HFF-Myc (cell line): ENCODE measurements around the gene LCLAT1.

Experiments used
- DNase-seq: peaks from one replicate; pipeline ENCODE4 v3.0.0-alpha.2; 2011; ENCODE audit warnings: low read depth; ENCODE audit errors: extremely low read depth
- H3K4me3 ChIP-seq: replicated peaks from 2 replicates; pipeline ENCODE4 v1.5.1; 2011; ENCODE audit warnings: low read depth, mild to moderate bottlenecking, control low read depth, low read length
- TF ChIP-seq, protein P1 (sequence below): IDR thresholded peaks from 2 replicates; pipeline ENCODE4 v1.5.1; 2012; ENCODE audit warnings: mild to moderate bottlenecking, low read depth, low read length, control low read depth; ENCODE audit errors: missing control alignments

The LCLAT1 gene

DNA sequence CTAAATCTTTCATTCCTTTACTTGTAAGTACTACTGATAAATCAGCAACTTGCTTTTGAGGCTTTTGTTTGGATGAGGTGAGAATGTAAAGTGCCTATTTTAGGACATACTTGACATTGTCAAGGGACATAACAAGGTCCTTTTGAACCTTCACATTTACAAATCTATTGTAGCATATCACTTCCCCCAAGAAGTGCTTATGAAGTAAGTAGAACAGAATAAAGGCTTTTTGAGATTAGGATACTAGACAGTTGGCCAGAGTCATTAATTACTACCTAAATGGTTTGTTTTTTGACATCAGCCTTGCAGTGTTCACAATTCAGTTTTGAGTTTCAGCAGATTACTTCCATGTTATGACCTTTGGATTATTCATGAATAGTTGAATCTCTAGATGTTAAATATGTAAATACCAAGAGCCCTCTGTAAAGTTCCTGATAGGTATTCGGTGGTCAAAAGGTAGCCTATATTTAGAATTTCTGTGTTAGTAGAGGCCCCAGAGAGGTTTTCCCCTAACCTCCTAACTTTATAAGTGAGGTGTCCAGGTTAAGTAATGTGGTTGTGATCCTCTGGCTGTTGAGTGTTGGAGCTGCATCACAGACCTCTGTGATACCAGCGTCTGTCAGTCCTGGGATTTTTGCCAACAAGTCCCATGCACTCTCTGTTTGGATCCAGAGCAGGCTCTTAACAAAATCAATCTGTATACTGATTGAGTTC, 67.2 kb downstream of the LCLAT1 start:
- DNase-seq = peak; percentile 47
- no peak overlapping the region for H3K4me3 ChIP-seq
- TF ChIP-seq, protein P1, sequence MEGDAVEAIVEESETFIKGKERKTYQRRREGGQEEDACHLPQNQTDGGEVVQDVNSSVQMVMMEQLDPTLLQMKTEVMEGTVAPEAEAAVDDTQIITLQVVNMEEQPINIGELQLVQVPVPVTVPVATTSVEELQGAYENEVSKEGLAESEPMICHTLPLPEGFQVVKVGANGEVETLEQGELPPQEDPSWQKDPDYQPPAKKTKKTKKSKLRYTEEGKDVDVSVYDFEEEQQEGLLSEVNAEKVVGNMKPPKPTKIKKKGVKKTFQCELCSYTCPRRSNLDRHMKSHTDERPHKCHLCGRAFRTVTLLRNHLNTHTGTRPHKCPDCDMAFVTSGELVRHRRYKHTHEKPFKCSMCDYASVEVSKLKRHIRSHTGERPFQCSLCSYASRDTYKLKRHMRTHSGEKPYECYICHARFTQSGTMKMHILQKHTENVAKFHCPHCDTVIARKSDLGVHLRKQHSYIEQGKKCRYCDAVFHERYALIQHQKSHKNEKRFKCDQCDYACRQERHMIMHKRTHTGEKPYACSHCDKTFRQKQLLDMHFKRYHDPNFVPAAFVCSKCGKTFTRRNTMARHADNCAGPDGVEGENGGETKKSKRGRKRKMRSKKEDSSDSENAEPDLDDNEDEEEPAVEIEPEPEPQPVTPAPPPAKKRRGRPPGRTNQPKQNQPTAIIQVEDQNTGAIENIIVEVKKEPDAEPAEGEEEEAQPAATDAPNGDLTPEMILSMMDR = no peak

- DNase-seq = no peak
- TF ChIP-seq, protein P1 = no peak
- no peak overlapping the region for H3K4me3 ChIP-seq
Measured at GRCh38 chr2:30514848-30515435, 67.9 kb downstream of the LCLAT1 start.

DNA sequence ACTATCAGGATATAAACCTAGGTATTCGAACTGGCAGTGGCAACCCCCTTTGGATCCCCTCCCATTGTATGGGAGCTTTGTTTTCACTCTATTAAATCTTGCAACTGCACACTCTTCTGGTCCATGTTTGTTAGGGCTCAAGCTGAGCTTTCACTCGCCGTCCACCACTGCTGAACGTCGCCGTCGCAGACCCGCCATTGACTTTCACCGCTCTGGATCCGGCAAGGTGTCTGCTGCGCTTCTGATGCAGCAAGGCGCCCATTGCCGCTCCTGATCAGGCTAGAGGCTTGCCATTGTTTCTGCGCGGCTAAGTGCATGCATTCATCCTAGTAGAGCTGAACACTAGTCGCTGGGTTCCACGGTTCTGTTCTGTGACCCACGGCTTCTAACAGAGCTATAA, 69.1 kb downstream of the LCLAT1 start:
- DNase-seq = no peak
- TF ChIP-seq, protein P1 = no peak
- no peak overlapping the region for H3K4me3 ChIP-seq

DNA sequence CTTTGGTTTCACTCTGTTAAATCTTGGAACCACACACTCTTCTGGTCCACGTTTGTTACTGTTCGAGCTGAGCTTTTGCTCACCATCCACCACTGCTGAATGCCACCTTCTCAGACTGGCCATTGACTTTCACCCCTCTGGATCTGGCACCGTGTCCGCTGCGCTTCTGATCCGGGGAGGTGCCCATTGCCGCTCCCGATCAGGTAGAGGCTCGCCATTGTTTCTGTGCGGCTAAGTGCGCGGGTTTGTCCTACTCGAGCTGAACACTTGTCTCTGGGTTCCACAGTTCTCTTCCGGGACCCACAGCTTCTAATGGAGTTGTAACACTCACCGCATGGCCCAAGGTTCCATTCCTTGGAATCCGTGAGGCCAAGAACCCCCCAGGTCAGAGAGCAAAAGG, 72.8 kb downstream of the LCLAT1 start:
- DNase-seq = no peak
- TF ChIP-seq, protein P1 = no peak

DNA sequence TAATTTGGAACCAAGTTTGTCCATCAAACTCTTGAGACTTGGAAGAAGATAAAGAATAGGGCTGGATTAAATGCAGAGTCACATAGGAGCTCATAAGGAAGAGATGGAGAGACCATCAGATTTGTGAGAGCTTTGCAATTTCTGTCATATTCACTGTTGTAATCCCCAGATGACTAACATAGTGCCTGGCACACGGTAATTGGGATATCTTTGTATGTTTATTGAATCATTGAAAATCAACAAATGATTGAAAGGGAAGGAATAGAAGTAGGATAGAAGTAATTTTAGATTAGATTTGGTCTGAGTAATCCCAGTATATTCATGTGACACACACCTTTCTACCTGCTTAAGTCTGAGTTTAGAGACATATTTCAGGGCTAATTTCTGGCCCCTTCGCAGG, 75.4 kb downstream of the LCLAT1 start:
- no peak overlapping the region for H3K4me3 ChIP-seq
- TF ChIP-seq, protein P1 = no peak
- DNase-seq = no peak

More for the DNA sequence above, 72.8 kb downstream of the LCLAT1 start:
- H3K4me3 ChIP-seq = no peak overlapping the region

GRCh38 chr2:30527411-30527810, 80.4 kb downstream of the LCLAT1 start:
- no peak for DNase-seq
- no peak overlapping the region for H3K4me3 ChIP-seq
- TF ChIP-seq, protein P1 = no peak
